ENCODE data around the gene TLK2. TPM values are rescaled to one million over a fixed set of nuclear protein-coding genes. Genes with fewer than 3 reads are reported as not detected.

Gene TLK2
- total RNA-seq, 1 experiment from 2014 or later: 54.6 TPM

GRCh38 chr17:62641153-62641552, 162.5 kb downstream of the TLK2 start:
- no TSS peak for BruUV-seq (replicated peaks)
- POLR2A ChIA-PET: interaction anchor here (0.6 kb wide), 1 partner anchor 516 kb away, joined by 5 read pairs; no protein-coding TSS in a partner anchor

GRCh38 chr17:62641951-62642350, 163.3 kb downstream of the TLK2 start:
- no peak for DNase-seq (ENCODE audit: low read depth, low spot score)
- no peak for ATAC-seq
- ChIA-PET POLR2A (no interaction called here), CTCF (no interaction called here)
- H3K36me3 ChIP-seq (ENCODE audit: control insufficient read depth, insufficient read depth, low read length): no peaks in the 10 kb centered on the region
- peaks cover 5% of the 10 kb centered on the region; the same call in 1 of the 2 replicates for H3K4me1 ChIP-seq (ENCODE audit: control insufficient read depth, insufficient read depth, low read length)
- no peak overlapping the region for H3K4me3 ChIP-seq (ENCODE audit: low read depth in 2 of 2, low read length in 2 of 2)
- TF ChIP-seq REST (IDR thresholded peaks at IDR 0.05; ENCODE audit: insufficient read depth in 1 of 2, low read depth in 2 of 2, low read length in 1 of 2) (no peak), CTCF (IDR thresholded peaks at IDR 0.05) (no peak), TCF7L2 (IDR thresholded peaks at IDR 0.05; ENCODE audit: low read depth, low read length) (no peak), POLR2AphosphoS5 (IDR thresholded peaks at IDR 0.05; ENCODE audit: low read depth, low read length) (no peak), SIN3A (IDR thresholded peaks at IDR 0.05; ENCODE audit: borderline replicate concordance, insufficient read depth, low read depth, low read length) (no peak)
- H3K9me3 ChIP-seq (ENCODE audit: control insufficient read depth, insufficient read depth, low read depth, low read length): no peaks in the 10 kb centered on the region
- H3K27ac ChIP-seq (ENCODE audit: low read length): no peak overlapping the region
- no TSS peak for BruUV-seq (replicated peaks)
- in situ Hi-C loops (cut with HindIII; ENCODE audit: low pct_unique_long_range_greater_than_20kb, low sequenced_read_pairs): no loop called here
- intact Hi-C loops (cut with micrococcal nuclease; ENCODE audit: unreplicated experiment): no loop called here
- H3K27me3 ChIP-seq (ENCODE audit: control insufficient read depth, insufficient read depth, low read length): no peaks in the 10 kb centered on the region

More at GRCh38 chr17:62641153-62641552, 162.5 kb downstream of the TLK2 start:
- TF ChIP-seq TCF7L2 (IDR thresholded peaks at IDR 0.05; ENCODE audit: low read depth, low read length) (no peak), POLR2AphosphoS5 (IDR thresholded peaks at IDR 0.05; ENCODE audit: low read depth, low read length) (no peak), CTCF (IDR thresholded peaks at IDR 0.05) (no peak), SIN3A (IDR thresholded peaks at IDR 0.05; ENCODE audit: borderline replicate concordance, insufficient read depth, low read depth, low read length) (no peak), REST (IDR thresholded peaks at IDR 0.05; ENCODE audit: insufficient read depth in 1 of 2, low read depth in 2 of 2, low read length in 1 of 2) (no peak)
- CTCF ChIA-PET: no interaction called here
- Histone ChIP-seq H3K27me3 (ENCODE audit: control insufficient read depth, insufficient read depth, low read length) (no peaks in the 10 kb centered on the region), H3K36me3 (ENCODE audit: control insufficient read depth, insufficient read depth, low read length) (no peaks in the 10 kb centered on the region), H3K9me3 (ENCODE audit: control insufficient read depth, insufficient read depth, low read depth, low read length) (no peaks in the 10 kb centered on the region), H3K27ac (ENCODE audit: low read length) (no peak overlapping the region), H3K4me3 (ENCODE audit: low read depth in 2 of 2, low read length in 2 of 2) (no peak overlapping the region), H3K4me1 (ENCODE audit: control insufficient read depth, insufficient read depth, low read length) (peaks cover 5% of the 10 kb centered on the region; the same call in 1 of the 2 replicates)
- ATAC-seq (no peak), DNase-seq (ENCODE audit: low read depth, low spot score) (no peak)
- in situ Hi-C loops (cut with HindIII; ENCODE audit: low pct_unique_long_range_greater_than_20kb, low sequenced_read_pairs): no loop called here
- intact Hi-C loops (cut with micrococcal nuclease; ENCODE audit: unreplicated experiment): no loop called here

Measured in Panc1 (cell line).